Measurements from ENCODE around the gene ASPSCR1.

GRCh38 chr17:82047379-82047778 is 70.0 kb downstream of the ASPSCR1 start:
- no peak for TF ChIP-seq CTCF (IDR thresholded peaks at IDR 0.05)
- TF ChIP-seq POLR2A (IDR thresholded peaks at IDR 0.05) = no peak
- no peak for TF ChIP-seq POLR2AphosphoS5 (IDR thresholded peaks at IDR 0.05)
- TF ChIP-seq EP300 (IDR thresholded peaks at IDR 0.05) = no peak

All from stomach (tissue), 4 donors.